IMR-90 (cell line): Measurements from ENCODE around the gene MEF2D.

Experiments
- BHLHE40 ChIP-seq: fragments of 150-350 bp; IDR thresholded peaks from 2 replicates; pipeline ENCODE4 v1.6.1; 2016; ENCODE audit warnings: mild to moderate bottlenecking, low read depth, low read length
- FOS ChIP-seq: fragments of 150-350 bp; IDR thresholded peaks from 2 replicates; pipeline ENCODE4 v1.6.1; 2016; ENCODE audit warnings: low read depth, low read length
- MAFK ChIP-seq: IDR thresholded peaks from 2 replicates; pipeline ENCODE4 v1.6.1; 2012; ENCODE audit warnings: low read depth, low read length, improper control_type of control experiment
- MAZ ChIP-seq: IDR thresholded peaks from 2 replicates; pipeline ENCODE4 v1.6.1; 2012; ENCODE audit warnings: low read depth, mild to moderate bottlenecking, low read length, improper control_type of control experiment, moderate library complexity, borderline replicate concordance
- MXI1 ChIP-seq: IDR thresholded peaks from 2 replicates; pipeline ENCODE4 v1.6.1; 2012; ENCODE audit warnings: low read depth, mild to moderate bottlenecking, low read length, moderate library complexity, borderline replicate concordance
- POLR2A ChIP-seq: IDR thresholded peaks from 2 replicates; pipeline ENCODE4 v1.6.1; 2012; ENCODE audit warnings: mild to moderate bottlenecking, low read depth, low read length
- RAD21 ChIP-seq: IDR thresholded peaks from 2 replicates; pipeline ENCODE4 v1.6.1; 2012; ENCODE audit warnings: low read length, improper control_type of control experiment
- RCOR1 ChIP-seq: IDR thresholded peaks from 2 replicates; pipeline ENCODE4 v1.6.1; 2012; ENCODE audit warnings: mild to moderate bottlenecking, low read length, improper control_type of control experiment; ENCODE audit not compliant: insufficient replicate concordance
- RFX5 ChIP-seq: IDR thresholded peaks from 2 replicates; pipeline ENCODE4 v1.8.0; 2012; ENCODE audit warnings: low read depth, mild to moderate bottlenecking, low read length, moderate library complexity
- SMC3 ChIP-seq: fragments of 150-350 bp; IDR thresholded peaks from 2 replicates; pipeline ENCODE4 v1.6.1; 2016; ENCODE audit warnings: low read depth, mild to moderate bottlenecking, antibody characterized with exemption, low read length, moderate library complexity
- TF ChIP-seq, protein P1 (sequence below): conservative IDR thresholded peaks from 2 replicates; pipeline ENCODE4 v1.5.1; 2012; ENCODE audit warnings: mild to moderate bottlenecking, low read depth, low read length, improper control_type of control experiment
- TF ChIP-seq, protein P2 (sequence below): fragments of 150-350 bp; IDR thresholded peaks from 2 replicates; pipeline ENCODE4 v1.6.1; 2017; ENCODE audit warnings: mild to moderate bottlenecking, antibody characterized with exemption, low read length, low read depth

DNA sequence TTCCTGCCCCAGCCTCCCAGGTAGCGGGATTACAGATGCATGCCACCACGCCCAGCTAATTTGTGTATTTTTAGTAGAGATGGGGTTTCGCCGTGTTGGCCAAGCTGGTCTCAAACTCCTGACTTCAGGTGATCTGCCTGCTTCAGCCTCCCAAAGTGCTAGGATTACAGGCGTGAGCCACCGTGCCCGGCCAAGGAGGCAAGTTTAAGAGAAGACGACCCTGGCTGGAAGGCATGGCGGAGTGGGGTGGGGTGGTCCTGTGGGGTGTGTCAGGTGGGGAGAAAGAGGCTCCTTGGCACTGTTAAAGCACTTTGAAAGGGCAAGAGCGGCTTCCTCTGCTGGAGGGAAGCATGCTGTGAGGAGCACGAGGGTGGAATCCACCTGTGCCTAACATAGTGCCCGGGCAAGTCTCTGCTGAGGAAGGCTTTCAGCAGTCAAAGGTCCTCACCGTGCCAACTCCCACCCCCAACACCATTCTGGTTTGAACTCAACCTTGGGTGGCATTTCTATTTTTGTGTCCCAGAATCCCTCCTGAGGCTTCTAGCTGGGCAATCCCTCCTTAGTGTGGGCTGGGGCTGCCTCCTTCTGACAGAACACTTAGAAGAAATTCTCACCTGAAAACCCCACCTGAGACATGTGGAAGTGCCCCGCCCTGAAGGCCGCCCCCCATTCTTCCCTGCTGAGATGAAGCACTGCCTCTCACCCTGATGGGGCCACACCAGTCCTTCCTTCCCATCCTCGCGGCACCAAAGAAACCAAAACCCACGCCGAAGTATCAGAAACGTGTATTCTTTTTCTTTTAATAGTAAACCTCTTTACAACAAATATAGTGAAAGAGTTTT is 37.4 kb downstream of the MEF2D start:
- TF ChIP-seq, protein P1, sequence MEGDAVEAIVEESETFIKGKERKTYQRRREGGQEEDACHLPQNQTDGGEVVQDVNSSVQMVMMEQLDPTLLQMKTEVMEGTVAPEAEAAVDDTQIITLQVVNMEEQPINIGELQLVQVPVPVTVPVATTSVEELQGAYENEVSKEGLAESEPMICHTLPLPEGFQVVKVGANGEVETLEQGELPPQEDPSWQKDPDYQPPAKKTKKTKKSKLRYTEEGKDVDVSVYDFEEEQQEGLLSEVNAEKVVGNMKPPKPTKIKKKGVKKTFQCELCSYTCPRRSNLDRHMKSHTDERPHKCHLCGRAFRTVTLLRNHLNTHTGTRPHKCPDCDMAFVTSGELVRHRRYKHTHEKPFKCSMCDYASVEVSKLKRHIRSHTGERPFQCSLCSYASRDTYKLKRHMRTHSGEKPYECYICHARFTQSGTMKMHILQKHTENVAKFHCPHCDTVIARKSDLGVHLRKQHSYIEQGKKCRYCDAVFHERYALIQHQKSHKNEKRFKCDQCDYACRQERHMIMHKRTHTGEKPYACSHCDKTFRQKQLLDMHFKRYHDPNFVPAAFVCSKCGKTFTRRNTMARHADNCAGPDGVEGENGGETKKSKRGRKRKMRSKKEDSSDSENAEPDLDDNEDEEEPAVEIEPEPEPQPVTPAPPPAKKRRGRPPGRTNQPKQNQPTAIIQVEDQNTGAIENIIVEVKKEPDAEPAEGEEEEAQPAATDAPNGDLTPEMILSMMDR, result no peak
- TF ChIP-seq RAD21 (no peak), POLR2A (no peak), MAFK (no peak), BHLHE40 (no peak), RFX5 (no peak), FOS (no peak), RCOR1 (no peak), SMC3 (no peak), MXI1 (no peak), MAZ (no peak)
- TF ChIP-seq, protein P2, sequence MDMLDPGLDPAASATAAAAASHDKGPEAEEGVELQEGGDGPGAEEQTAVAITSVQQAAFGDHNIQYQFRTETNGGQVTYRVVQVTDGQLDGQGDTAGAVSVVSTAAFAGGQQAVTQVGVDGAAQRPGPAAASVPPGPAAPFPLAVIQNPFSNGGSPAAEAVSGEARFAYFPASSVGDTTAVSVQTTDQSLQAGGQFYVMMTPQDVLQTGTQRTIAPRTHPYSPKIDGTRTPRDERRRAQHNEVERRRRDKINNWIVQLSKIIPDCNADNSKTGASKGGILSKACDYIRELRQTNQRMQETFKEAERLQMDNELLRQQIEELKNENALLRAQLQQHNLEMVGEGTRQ, result no peak
